GM12878 (cell line): Measurements from ENCODE around the gene DGKB. TPM values are rescaled to one million over a fixed set of nuclear protein-coding genes. Genes with fewer than 3 reads are reported as not detected.

Experiments used
- ATAC-seq: fragments of 200-7000 bp; cut with Tn5 transposase; 3 replicates; pipeline ENCODE4 v1.9.1; 2020; ENCODE audit warnings: mild to moderate bottlenecking, moderate library complexity
- BruUV-seq: library from RNA; stranded (reverse); fragments of 400-500 nt; replicated peaks from 2 replicates; lab custom pipeline; 2021; lab: Mats Ljungman, UMichigan
- CTCF ChIA-PET: fragments of 300-600 bp; sonication (Branson Sonifier 250); formaldehyde crosslinking; extraction: SDS; loops from one replicate; lab custom pipeline; 2021; ENCODE audit warnings: inconsistent platforms; lab: Yijun Ruan, JAX
- POLR2A ChIA-PET: fragments of 350-600 bp; formaldehyde crosslinking; extraction: SDS; loops from one replicate; lab custom pipeline; 2021; ENCODE audit warnings: inconsistent platforms; lab: Charles Lee
- RAD21 ChIA-PET: fragments of 300-600 bp; sonication (Branson Sonifier 250); formaldehyde crosslinking; loops from one replicate; lab custom pipeline; 2023; ENCODE audit warnings: antibody characterized with exemption; ENCODE audit not compliant: unreplicated experiment; lab: Charles Lee
- SMC1A ChIA-PET: fragments of 300-600 bp; sonication (Branson Sonifier 250); formaldehyde crosslinking; loops from one replicate; lab custom pipeline; 2023; ENCODE audit not compliant: unreplicated experiment, uncharacterized antibody; lab: Charles Lee
- DNase-seq: peaks from one replicate; pipeline ENCODE4 v3.0.0-alpha.2; 2011; ENCODE audit warnings: low read depth, low spot score
- FAIRE-seq: peaks from 3 replicates; lab custom pipeline; 2011; peaks lifted over from hg19 to GRCh38; lab: Jason Lieb, UNC
- H2AFZ ChIP-seq: 2 replicates; pipeline ENCODE4 v1.6.0; 2011; ENCODE audit warnings: low read depth, low read length, control low read depth; ENCODE audit not compliant: control insufficient read depth
- H3K27ac ChIP-seq: 2 replicates; pipeline ENCODE4 v1.5.1; 2011; ENCODE audit warnings: control low read depth; ENCODE audit not compliant: control insufficient read depth, insufficient read depth
- H3K27me3 ChIP-seq, 2 experiments: replicated peaks in 1 of 2; 2 replicates each; pipeline versions ENCODE4 v1.6.0 to v1.6.1; 2011; ENCODE audit warnings: low read length in 1 of 2; ENCODE audit not compliant: control insufficient read depth in 2 of 2, insufficient read depth in 2 of 2
- H3K36me3 ChIP-seq, 2 experiments: 2 replicates each; pipeline ENCODE4 v1.5.1; 2011; ENCODE audit warnings: low read length in 1 of 2; ENCODE audit not compliant: control insufficient read depth in 2 of 2, insufficient read depth in 2 of 2
- H3K4me1 ChIP-seq: 2 replicates; pipeline ENCODE4 v1.6.1; 2011; ENCODE audit warnings: mild to moderate bottlenecking, low read length, moderate library complexity, mixed read lengths; ENCODE audit not compliant: control insufficient read depth, insufficient read depth
- H3K4me2 ChIP-seq: 2 replicates; pipeline ENCODE4 v1.6.0; 2011; ENCODE audit warnings: control low read depth; ENCODE audit not compliant: control insufficient read depth, insufficient read depth
- H3K4me3 ChIP-seq: fragments of 200-600 bp; sonication (generic); 2 replicates; pipeline ENCODE4 v1.5.1; 2016
- H3K79me2 ChIP-seq: 2 replicates; pipeline ENCODE4 v1.6.0; 2011; ENCODE audit warnings: low read length; ENCODE audit not compliant: control insufficient read depth, insufficient read depth
- H3K9ac ChIP-seq: 2 replicates; pipeline ENCODE4 v1.8.0; 2011; ENCODE audit warnings: low read length, control low read depth, mixed read lengths; ENCODE audit not compliant: control insufficient read depth, insufficient read depth
- H3K9me3 ChIP-seq: replicated peaks from 3 replicates; pipeline ENCODE4 v1.5.1; 2011; ENCODE audit warnings: mild to moderate bottlenecking, low read length; ENCODE audit not compliant: control insufficient read depth, insufficient read depth
- H4K20me1 ChIP-seq: 2 replicates; pipeline ENCODE4 v1.6.0; 2011; ENCODE audit not compliant: control insufficient read depth, insufficient read depth
- BHLHE40 ChIP-seq, 2 experiments: fragments of 450-650 bp in 1 of 2; IDR thresholded peaks; 2 replicates each; pipeline ENCODE4 v1.6.1; 2011 to 2017; ENCODE audit warnings: low read depth in 2 of 2, borderline replicate concordance in 1 of 2, improper control_type of control experiment in 1 of 2, low read length in 1 of 2, mild to moderate bottlenecking in 1 of 2
- BRCA1 ChIP-seq: IDR thresholded peaks from 2 replicates; pipeline ENCODE4 v1.6.1; 2011; ENCODE audit warnings: low read depth, low read length, improper control_type of control experiment
- CREB1 ChIP-seq: IDR thresholded peaks from 2 replicates; pipeline ENCODE4 v1.6.1; 2012; ENCODE audit warnings: low read depth, mild to moderate bottlenecking, inconsistent platforms
- KAT2A ChIP-seq: conservative IDR thresholded peaks from 2 replicates; pipeline ENCODE4 v1.6.1; 2011; ENCODE audit warnings: low read depth, low read length; ENCODE audit not compliant: control insufficient read depth
- MAX ChIP-seq: IDR thresholded peaks from 2 replicates; pipeline ENCODE4 v1.6.1; 2012; ENCODE audit warnings: low read depth, low read length, improper control_type of control experiment
- NFXL1 ChIP-seq: fragments of 450-650 bp; IDR thresholded peaks from 2 replicates; pipeline ENCODE4 v1.6.1; 2017; ENCODE audit warnings: antibody characterized with exemption, mild to moderate bottlenecking, borderline replicate concordance
- RAD51 ChIP-seq: fragments of 450-650 bp; IDR thresholded peaks from 2 replicates; pipeline ENCODE4 v1.6.1; 2016; ENCODE audit warnings: moderate library complexity, mild to moderate bottlenecking, inconsistent platforms
- SUPT20H ChIP-seq: IDR thresholded peaks from 2 replicates; pipeline ENCODE4 v1.6.1; 2011; ENCODE audit warnings: low read depth, mild to moderate bottlenecking, low read length, moderate library complexity, borderline replicate concordance; ENCODE audit not compliant: control insufficient read depth
- YBX1 ChIP-seq: fragments of 450-650 bp; IDR thresholded peaks from 2 replicates; pipeline ENCODE4 v1.6.1; 2016; ENCODE audit warnings: antibody characterized with exemption
- YY1 ChIP-seq: IDR thresholded peaks from 2 replicates; pipeline ENCODE4 v1.6.1; 2011; ENCODE audit warnings: low read depth, mild to moderate bottlenecking, low read length
- ZNF207 ChIP-seq: fragments of 450-650 bp; IDR thresholded peaks from 2 replicates; pipeline ENCODE4 v1.6.1; 2014; ENCODE audit warnings: antibody characterized with exemption, mild to moderate bottlenecking, borderline replicate concordance
- ZNF622 ChIP-seq: fragments of 450-650 bp; IDR thresholded peaks from 2 replicates; pipeline ENCODE4 v1.6.1; 2017; ENCODE audit warnings: mild to moderate bottlenecking, inconsistent platforms
- in situ Hi-C: fragments of 300-500 bp; cut with MboI; formaldehyde crosslinking; loops from 9 replicates; pipeline ENCODE4 v1.14.3; 2018; ENCODE audit warnings: mixed read lengths
- intact Hi-C: fragments of 100-400 bp; cut with micrococcal nuclease; formaldehyde crosslinking; loops from one replicate; pipeline ENCODE4 v1.14.2; 2022; ENCODE audit not compliant: unreplicated experiment
- polyA plus RNA-seq, 11 experiments: library from polyadenylated mRNA; depleted of rRNA in 4 of 11; unstranded in 6 of 11; stranded (reverse) in 5 of 11; fragments of >200 nt; fragmentation: Nextera tagmentation in 4 of 11; fragmentation: Illumina TruSeq in 1 of 11; extraction: Ambion mirVana in 4 of 11; extraction: Trizol in 1 of 11; gene quantifications; 1 replicate in 1 of 11; 2 replicates in 10 of 11; pipeline versions ENCODE4 v1.2.1 to v1.2.3, GENCODE V29; 2011 to 2016; ENCODE audit warnings: inconsistent platforms in 2 of 11, missing spikeins in 2 of 11, low read depth in 1 of 11
- total RNA-seq, 4 experiments: library from RNA; depleted of rRNA in 3 of 4; stranded (reverse); fragments of >200 nt in 3 of 4; fragmentation: Illumina TruSeq in 1 of 4; extraction: Trizol in 1 of 4; gene quantifications; 2 replicates each; pipeline versions ENCODE4 v1.2.1 to v1.2.3, GENCODE V29; 2013 to 2021
- TF ChIP-seq, protein P1 (sequence below): fragments of 450-650 bp; formaldehyde crosslinking; IDR thresholded peaks from 2 replicates; pipeline ENCODE4 v1.5.0; 2022; ENCODE audit warnings: mild to moderate bottlenecking, missing genetic modification characterization
- TF ChIP-seq, protein P2 (sequence below): IDR thresholded peaks from 2 replicates; pipeline ENCODE4 v1.6.1; 2012; ENCODE audit warnings: low read depth, low read length, improper control_type of control experiment
- TF ChIP-seq, protein P3 (sequence below): fragments of 450-650 bp; IDR thresholded peaks from 2 replicates; pipeline ENCODE4 v1.6.1; 2016; ENCODE audit warnings: mild to moderate bottlenecking, moderate library complexity, borderline replicate concordance

DGKB gene
- total and polyA plus RNA-seq, 10 of the 15 experiments (the other 5 are each of a cell fraction or from before 2014, with no cell fraction given): 0.02 to 0.10 (median 0.04) TPM; not detected in 6

DNA sequence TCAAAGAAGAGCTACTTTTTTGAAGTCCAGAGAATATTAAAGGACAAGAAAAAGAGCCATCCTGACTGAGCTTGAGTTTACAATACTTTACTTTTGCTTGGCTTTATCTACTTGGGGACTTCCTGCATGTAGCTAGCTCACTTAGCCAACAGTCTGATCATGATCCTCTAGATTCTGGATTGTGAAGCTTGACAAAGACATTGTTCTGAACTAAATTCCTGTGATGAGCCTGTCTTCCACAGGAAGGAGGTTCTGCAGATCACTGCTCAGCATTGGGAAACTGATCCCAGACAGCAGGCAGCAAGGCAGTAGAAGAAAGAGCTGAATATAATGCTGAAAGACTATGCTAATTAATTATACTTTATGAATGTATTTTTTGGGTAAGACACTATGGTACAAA is 296.4 kb downstream of the DGKB start:
- FAIRE-seq (no peak), DNase-seq (no peak), ATAC-seq (no peak)
- BruUV-seq: no TSS peak
- Histone ChIP-seq H3K9ac (no peak overlapping the region), H3K36me3 (no peaks in the 10 kb centered on the region), H3K27ac (no peak overlapping the region), H2AFZ (no peak overlapping the region), H3K79me2 (no peaks in the 10 kb centered on the region), H3K4me1 (no peaks in the 10 kb centered on the region), H3K27me3 (no peaks in the 10 kb centered on the region), H4K20me1 (no peaks in the 10 kb centered on the region), H3K4me2 (no peak overlapping the region), H3K9me3 (no peaks in the 10 kb centered on the region), H3K4me3 (no peak overlapping the region)
- TF ChIP-seq BHLHE40 (IDR thresholded peaks at IDR 0.05; ENCODE audit: borderline replicate concordance in 1 of 2, low read depth in 2 of 2, low read length in 1 of 2): no peak
- TF ChIP-seq MAX: no peak
- no peak for TF ChIP-seq YY1
- no peak for TF ChIP-seq YBX1
- TF ChIP-seq BRCA1: no peak
- TF ChIP-seq ZNF622: no peak
- TF ChIP-seq, protein P1, sequence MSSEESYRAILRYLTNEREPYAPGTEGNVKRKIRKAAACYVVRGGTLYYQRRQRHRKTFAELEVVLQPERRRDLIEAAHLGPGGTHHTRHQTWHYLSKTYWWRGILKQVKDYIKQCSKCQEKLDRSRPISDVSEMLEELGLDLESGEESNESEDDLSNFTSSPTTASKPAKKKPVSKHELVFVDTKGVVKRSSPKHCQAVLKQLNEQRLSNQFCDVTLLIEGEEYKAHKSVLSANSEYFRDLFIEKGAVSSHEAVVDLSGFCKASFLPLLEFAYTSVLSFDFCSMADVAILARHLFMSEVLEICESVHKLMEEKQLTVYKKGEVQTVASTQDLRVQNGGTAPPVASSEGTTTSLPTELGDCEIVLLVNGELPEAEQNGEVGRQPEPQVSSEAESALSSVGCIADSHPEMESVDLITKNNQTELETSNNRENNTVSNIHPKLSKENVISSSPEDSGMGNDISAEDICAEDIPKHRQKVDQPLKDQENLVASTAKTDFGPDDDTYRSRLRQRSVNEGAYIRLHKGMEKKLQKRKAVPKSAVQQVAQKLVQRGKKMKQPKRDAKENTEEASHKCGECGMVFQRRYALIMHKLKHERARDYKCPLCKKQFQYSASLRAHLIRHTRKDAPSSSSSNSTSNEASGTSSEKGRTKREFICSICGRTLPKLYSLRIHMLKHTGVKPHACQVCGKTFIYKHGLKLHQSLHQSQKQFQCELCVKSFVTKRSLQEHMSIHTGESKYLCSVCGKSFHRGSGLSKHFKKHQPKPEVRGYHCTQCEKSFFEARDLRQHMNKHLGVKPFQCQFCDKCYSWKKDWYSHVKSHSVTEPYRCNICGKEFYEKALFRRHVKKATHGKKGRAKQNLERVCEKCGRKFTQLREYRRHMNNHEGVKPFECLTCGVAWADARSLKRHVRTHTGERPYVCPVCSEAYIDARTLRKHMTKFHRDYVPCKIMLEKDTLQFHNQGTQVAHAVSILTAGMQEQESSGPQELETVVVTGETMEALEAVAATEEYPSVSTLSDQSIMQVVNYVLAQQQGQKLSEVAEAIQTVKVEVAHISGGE (CRISPR knock-in tag): no peak
- TF ChIP-seq, protein P2, sequence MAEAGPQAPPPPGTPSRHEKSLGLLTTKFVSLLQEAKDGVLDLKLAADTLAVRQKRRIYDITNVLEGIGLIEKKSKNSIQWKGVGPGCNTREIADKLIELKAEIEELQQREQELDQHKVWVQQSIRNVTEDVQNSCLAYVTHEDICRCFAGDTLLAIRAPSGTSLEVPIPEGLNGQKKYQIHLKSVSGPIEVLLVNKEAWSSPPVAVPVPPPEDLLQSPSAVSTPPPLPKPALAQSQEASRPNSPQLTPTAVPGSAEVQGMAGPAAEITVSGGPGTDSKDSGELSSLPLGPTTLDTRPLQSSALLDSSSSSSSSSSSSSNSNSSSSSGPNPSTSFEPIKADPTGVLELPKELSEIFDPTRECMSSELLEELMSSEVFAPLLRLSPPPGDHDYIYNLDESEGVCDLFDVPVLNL: no peak
- TF ChIP-seq RAD51: no peak
- TF ChIP-seq CREB1: no peak
- no peak for TF ChIP-seq KAT2A
- no peak for TF ChIP-seq ZNF207
- TF ChIP-seq NFXL1: no peak
- no peak for TF ChIP-seq SUPT20H
- TF ChIP-seq, protein P3, sequence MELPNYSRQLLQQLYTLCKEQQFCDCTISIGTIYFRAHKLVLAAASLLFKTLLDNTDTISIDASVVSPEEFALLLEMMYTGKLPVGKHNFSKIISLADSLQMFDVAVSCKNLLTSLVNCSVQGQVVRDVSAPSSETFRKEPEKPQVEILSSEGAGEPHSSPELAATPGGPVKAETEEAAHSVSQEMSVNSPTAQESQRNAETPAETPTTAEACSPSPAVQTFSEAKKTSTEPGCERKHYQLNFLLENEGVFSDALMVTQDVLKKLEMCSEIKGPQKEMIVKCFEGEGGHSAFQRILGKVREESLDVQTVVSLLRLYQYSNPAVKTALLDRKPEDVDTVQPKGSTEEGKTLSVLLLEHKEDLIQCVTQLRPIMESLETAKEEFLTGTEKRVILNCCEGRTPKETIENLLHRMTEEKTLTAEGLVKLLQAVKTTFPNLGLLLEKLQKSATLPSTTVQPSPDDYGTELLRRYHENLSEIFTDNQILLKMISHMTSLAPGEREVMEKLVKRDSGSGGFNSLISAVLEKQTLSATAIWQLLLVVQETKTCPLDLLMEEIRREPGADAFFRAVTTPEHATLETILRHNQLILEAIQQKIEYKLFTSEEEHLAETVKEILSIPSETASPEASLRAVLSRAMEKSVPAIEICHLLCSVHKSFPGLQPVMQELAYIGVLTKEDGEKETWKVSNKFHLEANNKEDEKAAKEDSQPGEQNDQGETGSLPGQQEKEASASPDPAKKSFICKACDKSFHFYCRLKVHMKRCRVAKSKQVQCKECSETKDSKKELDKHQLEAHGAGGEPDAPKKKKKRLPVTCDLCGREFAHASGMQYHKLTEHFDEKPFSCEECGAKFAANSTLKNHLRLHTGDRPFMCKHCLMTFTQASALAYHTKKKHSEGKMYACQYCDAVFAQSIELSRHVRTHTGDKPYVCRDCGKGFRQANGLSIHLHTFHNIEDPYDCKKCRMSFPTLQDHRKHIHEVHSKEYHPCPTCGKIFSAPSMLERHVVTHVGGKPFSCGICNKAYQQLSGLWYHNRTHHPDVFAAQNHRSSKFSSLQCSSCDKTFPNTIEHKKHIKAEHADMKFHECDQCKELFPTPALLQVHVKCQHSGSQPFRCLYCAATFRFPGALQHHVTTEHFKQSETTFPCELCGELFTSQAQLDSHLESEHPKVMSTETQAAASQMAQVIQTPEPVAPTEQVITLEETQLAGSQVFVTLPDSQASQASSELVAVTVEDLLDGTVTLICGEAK: no peak
- intact Hi-C loops (no loop called here), in situ Hi-C loops (no loop called here)
- ChIA-PET CTCF (interaction anchor here (0.7 to 1.5 kb wide), 2 partner anchors 85 to 115 kb away, joined by 3 to 5 read pairs; no protein-coding TSS in a partner anchor), SMC1A (interaction anchor here (1.9 kb wide), 1 partner anchor 10 kb away, joined by 5 read pairs; no protein-coding TSS in a partner anchor), RAD21 (no interaction called here), POLR2A (no interaction called here)
